Middle frontal gyrus (tissue), 1 donor: ENCODE results near the gene STK32C.
"Not testable (repeated sequence)": the region's sequence is repeated elsewhere in the genome, so short reads cannot be mapped to it uniquely, and the experiment has no call there.

Experiments
- DNase-seq: peaks from one replicate; pipeline ENCODE4 v3.0.0-alpha.2; 2015; ENCODE audit warnings: low spot score; ENCODE audit errors: extremely low spot score

Gene STK32C

GRCh38 chr10:132338876-132339275, 31.1 kb upstream of the STK32C start:
- no peak for DNase-seq

GRCh38 chr10:132337854-132338253, 30.1 kb upstream of the STK32C start:
- DNase-seq, result not testable (repeated sequence)

GRCh38 chr10:132336919-132337407, 29.2 kb upstream of the STK32C start:
- no peak for DNase-seq

GRCh38 chr10:132336064-132336746, 28.5 kb upstream of the STK32C start:
- no peak for DNase-seq

- no peak for DNase-seq
Measured at GRCh38 chr10:132335189-132336063, 27.7 kb upstream of the STK32C start.

GRCh38 chr10:132334631-132335188, 27.0 kb upstream of the STK32C start:
- DNase-seq, result no peak

- no peak for DNase-seq
Measured at GRCh38 chr10:132333386-132333785, 25.6 kb upstream of the STK32C start.

- no peak for DNase-seq
Measured at GRCh38 chr10:132332433-132332754, 24.6 kb upstream of the STK32C start.

- DNase-seq, result peak; percentile 91
Measured at GRCh38 chr10:132331601-132332432, 24.1 kb upstream of the STK32C start, which contains the start of gene LRRC27. Gene LRRC27 (plus strand): TSS chr10:132332193. CDS start chr10:132333525, 1,332 bp downstream.

GRCh38 chr10:132330486-132330833, 22.7 kb upstream of the STK32C start:
- no peak for DNase-seq

- no peak for DNase-seq
Measured at GRCh38 chr10:132329565-132330485, 22.1 kb upstream of the STK32C start.

- DNase-seq, result no peak
Measured at GRCh38 chr10:132328738-132329137, 21.0 kb upstream of the STK32C start.

- no peak for DNase-seq
Measured at GRCh38 chr10:132328106-132328505, 20.4 kb upstream of the STK32C start.

- no peak for DNase-seq
Measured at GRCh38 chr10:132326925-132327324, 19.2 kb upstream of the STK32C start.

GRCh38 chr10:132326344-132326889, 18.7 kb upstream of the STK32C start:
- no peak for DNase-seq

- DNase-seq, result no peak
Measured at GRCh38 chr10:132324186-132324585, 16.4 kb upstream of the STK32C start.

- no peak for DNase-seq
Measured at GRCh38 chr10:132322586-132323048, 14.9 kb upstream of the STK32C start.

- DNase-seq, result no peak
Measured at GRCh38 chr10:132321726-132322125, 14.0 kb upstream of the STK32C start.

- no peak for DNase-seq
Measured at GRCh38 chr10:132320654-132321469, 13.1 kb upstream of the STK32C start.
